GM19025 (cell line): ENCODE measurements around the gene AMPD2.
A peak's percentile ranks its signal among the peaks of the same experiment; 100 is the strongest.

Source experiments
- ATAC-seq: cut with Tn5 transposase; IDR thresholded peaks from one replicate; pipeline ENCODE4 v1.9.1; 2021; ENCODE audit warnings: mild to moderate bottlenecking, low read depth, moderate library complexity; ENCODE audit not compliant: unreplicated experiment

The AMPD2 gene

DNA sequence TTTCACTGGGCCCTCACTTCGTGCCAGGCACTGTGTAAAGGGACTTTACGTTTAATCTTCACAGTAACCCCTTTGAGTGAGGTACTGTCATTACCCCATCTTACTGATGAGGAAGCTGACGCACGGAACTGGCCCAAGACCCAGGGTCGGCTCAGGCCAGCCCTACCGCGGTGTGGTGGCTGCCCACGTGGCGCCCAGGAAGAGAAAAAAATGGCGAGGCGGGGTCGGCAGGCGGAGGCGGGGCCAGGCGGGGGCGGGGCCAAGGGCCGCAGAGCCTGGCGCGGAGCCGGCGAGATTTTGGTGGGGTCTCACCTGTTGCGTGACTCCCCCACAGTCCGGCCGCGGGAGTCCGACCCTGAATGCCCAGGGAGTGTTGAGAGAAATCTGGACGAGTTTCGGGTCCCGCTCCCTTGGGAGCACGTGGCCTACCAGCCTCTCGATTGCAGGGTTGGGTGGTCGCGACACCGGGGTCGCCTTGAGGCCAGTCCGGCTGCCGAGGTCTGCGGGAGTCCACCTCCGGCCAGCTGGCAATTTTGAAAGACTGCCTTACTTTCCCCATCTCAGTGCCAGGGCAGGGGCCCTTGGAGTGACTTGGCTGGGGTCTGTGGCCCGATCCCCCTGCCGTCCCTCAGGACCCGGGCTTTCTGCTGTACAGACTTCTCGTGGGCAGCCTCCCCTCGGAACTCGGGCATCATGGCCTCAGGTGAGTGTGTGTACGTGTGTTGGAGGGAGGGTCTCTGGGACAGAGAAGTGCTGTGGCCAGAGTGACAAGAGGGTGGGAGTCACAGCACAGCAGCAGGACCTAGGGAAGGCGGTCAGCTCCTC lies at the start of gene AMPD2, which contains the start of gene GNAT2:
Gene AMPD2 (plus strand): TSS at position 262 of the 825 bp plus-strand sequence. CDS start 1,339 bp downstream, outside the sequence.
Gene GNAT2 (minus strand): TSS at position 41 of the 825 bp plus-strand sequence. CDS start 6,746 bp downstream, outside the sequence.
- peak; percentile 38 for ATAC-seq

DNA sequence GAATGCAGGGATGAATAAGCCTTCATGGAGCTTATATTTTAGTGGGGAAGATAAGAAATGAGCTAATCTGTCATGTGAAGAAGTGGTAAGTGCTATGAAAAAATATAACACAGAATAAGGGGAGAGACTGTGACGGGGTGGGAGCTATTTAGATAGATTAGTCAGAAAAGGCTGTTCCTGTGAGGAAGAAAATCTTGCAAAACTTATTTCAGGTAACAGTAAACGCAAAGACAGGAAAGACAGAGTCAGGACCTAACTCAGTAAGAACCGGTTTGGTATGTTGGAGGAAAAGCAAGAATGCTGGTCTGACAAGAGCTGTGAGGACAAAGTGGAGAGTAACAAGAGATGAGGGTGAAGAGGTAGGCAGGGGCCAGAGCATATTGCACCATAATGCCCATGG lies 49.2 kb upstream of the AMPD2 start:
- ATAC-seq = no peak

GRCh38 chr1:109573785-109574184 lies 45.9 kb upstream of the AMPD2 start:
- ATAC-seq = no peak

DNA sequence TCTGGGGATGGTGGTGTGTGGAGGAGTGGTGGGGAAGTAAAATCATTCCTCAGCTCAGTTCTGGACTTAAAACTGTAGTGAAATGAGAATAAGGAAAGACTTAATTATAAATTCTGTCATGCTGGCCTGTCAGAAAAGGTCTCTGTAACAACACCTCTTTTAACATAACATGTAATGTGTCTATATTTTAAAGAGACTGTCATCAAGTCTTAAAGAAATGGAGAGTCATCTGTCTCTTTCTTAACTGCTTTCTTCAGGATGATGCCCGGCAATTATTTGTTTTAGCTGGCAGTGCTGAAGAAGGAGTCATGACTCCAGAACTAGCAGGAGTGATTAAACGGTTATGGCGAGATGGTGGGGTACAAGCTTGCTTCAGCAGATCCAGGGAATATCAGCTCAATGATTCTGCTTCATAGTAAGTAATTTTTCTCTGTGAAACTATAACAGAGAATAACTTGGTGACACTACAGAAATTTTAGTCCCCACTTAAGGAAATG lies 40.6 kb upstream of the AMPD2 start:
- no peak for ATAC-seq

DNA sequence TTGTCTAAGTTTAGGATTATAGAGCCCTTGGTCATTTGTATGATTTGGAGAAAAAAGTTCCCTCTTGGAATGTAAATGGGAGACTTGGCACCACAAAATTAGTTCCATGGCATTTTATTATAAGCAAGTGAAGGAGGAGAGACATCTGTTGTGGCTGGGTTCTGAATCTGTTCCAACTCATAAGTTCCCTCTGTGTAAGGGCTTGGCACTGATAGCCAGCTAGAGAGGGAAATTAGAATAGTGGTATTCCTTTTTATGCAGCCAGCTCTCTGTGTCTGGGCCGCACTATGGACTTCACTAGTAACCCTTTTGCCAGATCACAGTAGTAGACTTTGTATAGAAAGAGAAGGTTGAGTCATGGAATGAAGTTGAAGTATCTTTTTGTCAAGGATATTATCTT lies 40.1 kb upstream of the AMPD2 start:
- no peak for ATAC-seq

- ATAC-seq = no peak
Observed at GRCh38 chr1:109582021-109582420, 37.6 kb upstream of the AMPD2 start.

GRCh38 chr1:109584766-109585165 lies 34.9 kb upstream of the AMPD2 start:
- no peak for ATAC-seq

DNA sequence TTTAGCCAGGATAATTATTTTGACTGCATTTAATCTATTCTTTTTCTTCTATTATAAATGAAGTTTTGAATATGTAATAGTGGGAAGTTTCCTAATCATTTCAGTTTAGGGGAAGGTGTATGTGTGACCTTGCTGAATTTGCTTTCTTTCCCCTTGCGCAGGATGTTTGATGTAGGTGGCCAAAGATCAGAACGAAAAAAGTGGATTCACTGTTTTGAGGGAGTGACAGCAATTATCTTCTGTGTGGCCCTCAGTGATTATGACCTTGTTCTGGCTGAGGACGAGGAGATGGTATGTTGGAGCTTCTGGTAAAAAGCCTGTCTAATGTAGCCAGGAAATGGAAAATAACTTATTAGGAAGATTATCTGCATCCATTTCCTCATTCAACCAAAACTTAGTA lies 33.6 kb upstream of the AMPD2 start:
- ATAC-seq = no peak

DNA sequence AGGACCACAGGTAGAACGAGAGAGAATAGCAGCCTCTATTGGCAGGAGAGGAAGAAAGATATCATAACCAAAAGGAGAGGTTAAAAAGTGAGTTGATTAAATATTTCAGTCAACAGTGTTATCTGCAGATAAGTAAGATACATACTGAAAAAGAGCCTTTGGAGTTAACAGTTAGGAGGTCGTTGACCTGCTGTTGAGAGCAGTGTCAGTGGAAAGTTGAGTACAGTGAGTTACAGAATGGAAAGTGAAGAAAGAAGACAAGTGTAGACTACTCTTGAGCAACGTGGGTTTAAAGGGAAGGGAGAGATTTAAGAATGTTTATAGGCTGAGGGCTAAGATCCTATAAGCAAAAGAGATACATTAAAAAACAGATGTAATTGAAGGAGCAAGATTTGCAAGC lies 30.5 kb upstream of the AMPD2 start:
- no peak for ATAC-seq

DNA sequence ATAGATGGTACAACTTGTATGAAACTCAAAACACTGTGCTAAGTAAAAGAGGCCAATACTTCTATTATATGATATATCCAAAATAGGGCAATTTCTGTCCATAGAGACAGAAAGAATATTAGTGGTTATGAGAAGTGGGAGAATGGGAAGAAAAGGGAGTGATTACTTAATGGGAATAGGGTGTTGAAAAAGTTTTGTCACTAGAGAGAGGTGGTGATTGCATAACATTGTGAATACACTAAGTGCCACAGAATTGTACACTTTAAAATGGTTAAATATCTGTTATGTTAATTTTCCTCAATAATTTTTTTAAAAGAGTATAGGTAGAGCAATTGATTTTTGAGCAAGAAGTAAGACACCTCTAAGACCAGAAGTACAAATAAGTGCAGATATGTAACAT lies 30.0 kb upstream of the AMPD2 start:
- no peak for ATAC-seq

DNA sequence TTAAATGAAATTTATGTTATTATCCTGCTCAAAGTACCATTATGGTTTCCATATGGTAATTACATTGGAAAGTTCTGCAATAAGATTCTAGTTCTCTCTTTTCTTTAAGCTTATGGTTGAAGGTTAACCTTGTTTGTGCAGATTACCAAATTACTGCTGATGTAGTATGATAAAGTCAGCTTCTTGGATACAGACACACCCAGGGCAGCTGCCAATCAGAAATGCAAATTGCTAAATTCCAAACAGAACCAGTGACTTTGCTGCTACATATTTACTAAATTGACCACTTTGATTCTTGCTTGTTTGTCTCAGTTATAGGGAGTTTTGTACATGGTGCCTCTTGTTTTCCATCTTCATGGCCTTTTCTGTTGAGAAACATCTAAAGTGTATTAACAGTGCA lies 26.7 kb upstream of the AMPD2 start:
- ATAC-seq = no peak

- ATAC-seq = no peak
Observed at GRCh38 chr1:109595531-109595930, 24.1 kb upstream of the AMPD2 start.

DNA sequence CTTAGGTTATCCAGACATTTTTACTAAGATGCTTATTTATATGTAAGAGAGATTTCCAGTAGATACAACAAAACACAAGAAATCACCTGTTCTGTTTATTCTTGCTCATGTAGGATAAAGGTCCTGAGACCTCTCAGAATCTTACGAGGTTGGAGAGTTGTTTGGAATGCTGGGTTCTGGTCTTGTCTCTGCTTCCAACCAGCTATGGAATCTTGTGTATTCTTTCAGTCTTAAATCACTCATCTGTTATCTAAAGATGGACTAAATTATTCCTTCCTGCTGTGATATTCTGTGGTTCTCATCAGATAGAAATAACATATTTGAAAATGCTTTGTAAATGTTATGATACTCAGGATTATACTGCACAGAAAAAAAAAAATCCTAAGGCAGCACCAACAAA lies 21.5 kb upstream of the AMPD2 start:
- ATAC-seq = no peak

- no peak for ATAC-seq
Observed at GRCh38 chr1:109598655-109599054, 21.0 kb upstream of the AMPD2 start.

DNA sequence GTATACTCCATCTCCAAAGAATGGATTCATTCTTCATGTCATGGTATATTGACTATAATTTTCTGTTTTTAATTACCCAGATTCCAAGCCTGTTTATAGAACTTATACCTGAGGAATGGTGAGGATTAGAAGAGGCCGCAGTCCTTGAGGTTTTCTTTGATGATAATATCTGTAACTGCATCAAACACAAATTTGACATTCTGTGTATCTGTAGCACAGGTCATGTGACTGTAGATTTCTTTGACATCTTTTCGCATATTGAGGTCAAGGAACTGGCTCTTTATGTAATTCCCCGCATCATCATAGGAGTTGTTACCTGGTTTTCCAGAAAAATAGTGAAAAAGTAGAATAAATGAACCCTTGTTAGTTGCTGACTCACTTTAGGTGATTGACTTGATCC lies 16.4 kb upstream of the AMPD2 start:
- no peak for ATAC-seq

DNA sequence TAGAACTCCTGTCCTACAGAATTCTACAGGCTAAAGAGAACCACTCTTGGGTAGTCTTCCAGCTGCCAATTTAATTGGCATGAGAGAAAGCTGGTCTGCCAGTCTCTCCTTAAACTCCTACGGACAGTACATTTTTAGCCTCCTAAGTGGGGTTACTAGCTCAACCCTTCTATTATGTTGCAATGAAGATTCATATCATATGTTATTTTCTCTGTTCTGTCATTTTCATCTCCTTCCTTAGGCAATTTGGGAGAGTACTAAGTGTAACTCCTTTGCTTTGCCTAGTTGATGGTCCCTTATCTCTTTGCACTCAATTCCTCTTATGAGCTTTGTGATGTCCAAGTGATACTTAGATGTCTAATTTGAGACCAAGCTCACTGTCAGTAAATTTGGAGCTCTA lies 14.3 kb upstream of the AMPD2 start:
- no peak for ATAC-seq

DNA sequence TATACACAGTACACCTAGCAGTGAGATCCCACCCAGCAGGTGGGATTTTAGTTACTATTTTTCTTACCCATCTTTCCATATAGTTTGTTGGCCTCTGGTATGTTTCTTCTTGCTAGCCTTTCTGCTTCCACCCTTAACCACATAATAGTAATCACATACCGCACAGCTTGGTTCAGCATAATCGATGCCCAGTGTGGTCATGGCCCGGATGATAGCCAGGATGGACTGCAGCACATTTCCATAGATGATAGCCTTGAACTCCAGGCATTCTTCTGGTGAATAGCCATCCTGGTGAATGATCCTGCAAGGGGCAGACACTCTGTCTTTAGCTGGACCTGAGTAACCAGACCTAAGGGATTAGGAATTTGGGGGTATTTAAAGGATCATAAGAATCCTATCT lies 9.8 kb upstream of the AMPD2 start:
- no peak for ATAC-seq

DNA sequence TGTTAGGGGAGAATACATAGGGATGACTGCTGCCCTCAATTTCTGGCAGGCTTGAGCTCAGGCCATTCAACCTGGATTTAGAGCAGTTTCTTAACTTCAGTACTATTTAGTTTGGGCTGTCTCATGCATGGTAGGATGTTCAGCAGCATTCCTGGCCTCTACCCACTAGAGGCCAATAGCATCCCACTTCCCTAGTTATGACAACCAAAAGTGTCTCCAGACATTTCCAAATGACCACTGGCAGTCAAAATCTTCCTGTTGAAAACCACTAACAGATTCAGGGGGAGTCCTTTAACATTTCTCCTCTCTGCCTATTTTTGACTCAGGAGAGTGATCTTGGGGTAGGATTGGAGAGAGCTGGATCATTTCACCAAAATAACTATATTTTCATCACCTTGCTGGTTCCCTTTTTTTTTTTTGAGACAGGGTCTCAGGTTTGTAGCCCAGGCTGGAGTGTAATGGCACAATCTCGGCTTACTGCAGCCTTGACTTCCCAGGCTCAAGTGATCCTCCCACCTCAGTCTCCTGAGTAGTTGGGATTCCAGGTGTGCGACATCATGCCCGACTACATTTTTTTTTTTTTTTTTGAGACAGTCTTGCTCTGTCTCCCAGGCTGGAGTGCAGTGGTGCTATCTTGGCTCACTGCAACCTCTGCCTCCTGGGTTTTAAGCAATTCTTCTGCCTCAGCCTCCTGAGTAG lies 8.9 kb upstream of the AMPD2 start:
- ATAC-seq = no peak

DNA sequence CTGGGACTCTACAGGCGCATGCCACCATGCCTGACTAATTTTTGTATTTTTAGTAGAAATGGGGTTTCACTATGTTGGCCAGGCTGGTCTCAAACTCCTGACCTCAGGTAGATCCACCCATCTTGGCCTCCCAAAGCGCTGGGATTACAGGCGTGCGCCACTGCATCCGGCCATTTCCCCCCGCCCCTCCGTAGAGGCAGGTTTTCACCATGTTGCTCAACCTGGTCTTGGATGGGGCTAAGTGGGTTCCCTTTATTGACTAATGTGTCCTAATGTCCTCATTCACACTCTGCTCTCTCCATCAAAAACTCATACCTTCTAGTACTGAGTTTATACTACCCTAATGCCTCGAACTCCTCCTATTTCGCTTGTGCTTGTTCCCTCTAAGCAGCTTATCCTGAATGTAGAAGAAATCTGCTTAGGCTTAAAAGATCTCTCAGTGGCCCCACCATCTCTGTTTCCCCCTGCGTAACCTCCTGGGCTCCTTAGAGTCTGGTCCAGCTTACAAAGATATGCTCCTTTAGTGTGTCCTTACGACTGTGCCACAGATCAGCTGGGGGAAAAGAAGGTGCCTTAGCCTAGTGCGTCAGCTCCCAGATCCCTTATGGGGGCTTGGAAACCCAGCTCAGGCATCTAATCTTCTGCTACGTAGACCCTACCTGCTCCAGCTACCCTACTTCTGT lies 8.2 kb upstream of the AMPD2 start:
- no peak for ATAC-seq

DNA sequence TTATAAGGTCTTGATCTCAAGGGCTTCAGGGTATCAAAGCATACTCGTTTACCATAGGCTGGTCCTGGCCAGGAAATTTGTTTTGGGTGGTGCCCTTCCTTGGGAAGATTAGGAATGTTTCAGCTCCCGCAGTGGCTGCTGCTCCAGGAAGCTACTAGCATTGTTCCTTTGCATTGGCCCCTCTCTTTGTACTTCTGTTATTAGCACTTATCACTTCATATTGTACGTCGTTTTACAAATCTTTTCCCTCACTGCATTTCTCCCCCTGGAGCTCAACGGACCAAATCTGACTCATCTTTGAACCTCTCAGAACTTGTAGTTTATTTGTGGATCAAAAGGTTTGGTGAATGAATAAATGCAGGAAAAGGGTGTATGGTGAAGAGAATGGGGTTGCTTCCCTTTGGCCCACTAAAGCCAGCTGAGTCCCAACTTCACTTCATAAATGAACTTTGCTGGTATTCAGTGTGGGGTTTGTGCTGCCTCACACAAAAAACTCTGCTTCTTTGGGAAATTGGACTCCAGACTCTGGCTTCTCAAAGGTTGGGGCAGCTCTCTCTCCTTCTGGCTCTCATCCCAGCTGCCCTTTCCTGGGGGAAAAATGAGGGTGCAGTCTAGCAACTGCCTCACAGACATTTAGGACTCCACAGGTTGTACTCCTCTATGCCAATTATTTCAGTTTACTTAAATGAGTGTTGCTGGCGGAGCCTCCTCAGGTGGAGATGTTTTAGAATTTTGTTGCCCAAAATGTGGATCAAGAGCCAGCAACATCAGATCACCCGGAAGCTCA lies 6.1 kb upstream of the AMPD2 start:
- ATAC-seq = no peak
